DOHH2 (cell line): Measurements from ENCODE around the gene CYYR1.
"Not testable (repeated sequence)": the region's sequence is repeated elsewhere in the genome, so short reads cannot be mapped to it uniquely, and the experiment has no call there.

Source experiments
- H3F3A ChIP-seq: fragments of 200-600 bp; sonication (generic), shearing (Covaris generic); 2 replicates; pipeline ENCODE4 v1.6.0; 2016; ENCODE audit warnings: antibody characterized with exemption, mild to moderate bottlenecking; ENCODE audit not compliant: control insufficient read depth, insufficient read depth
- H3K27ac ChIP-seq: fragments of 200-600 bp; sonication (generic); 2 replicates; pipeline ENCODE4 v1.5.1; 2014; ENCODE audit warnings: low read depth, mild to moderate bottlenecking, low read length, moderate library complexity
- H3K27me3 ChIP-seq: fragments of 200-600 bp; sonication (generic); 2 replicates; pipeline ENCODE4 v1.6.1; 2014; ENCODE audit warnings: mild to moderate bottlenecking, low read length, mixed read lengths; ENCODE audit not compliant: control insufficient read depth
- H3K36me3 ChIP-seq: fragments of 200-600 bp; sonication (generic); 2 replicates; pipeline ENCODE4 v1.6.1; 2014; ENCODE audit warnings: mild to moderate bottlenecking, low read length, moderate library complexity, mixed read lengths; ENCODE audit not compliant: control insufficient read depth
- H3K4me1 ChIP-seq: fragments of 200-600 bp; sonication (generic); 2 replicates; pipeline ENCODE4 v1.6.1; 2014; ENCODE audit warnings: mild to moderate bottlenecking, low read length, mixed read lengths; ENCODE audit not compliant: control insufficient read depth
- H3K4me2 ChIP-seq: fragments of 200-600 bp; sonication (generic); 2 replicates; pipeline ENCODE4 v1.6.0; 2014; ENCODE audit warnings: mild to moderate bottlenecking, low read length, moderate library complexity
- H3K4me3 ChIP-seq: fragments of 200-600 bp; sonication (generic); 2 replicates; pipeline ENCODE4 v1.5.1; 2014; ENCODE audit warnings: mild to moderate bottlenecking, low read length, mixed read lengths
- H3K79me2 ChIP-seq: fragments of 200-600 bp; sonication (generic); 2 replicates; pipeline ENCODE4 v1.6.1; 2014; ENCODE audit warnings: mild to moderate bottlenecking, low read length, mixed read lengths; ENCODE audit not compliant: control insufficient read depth
- H3K9me2 ChIP-seq: fragments of 200-600 bp; sonication (generic); replicated peaks from 2 replicates; pipeline ENCODE4 v1.6.1; 2014; ENCODE audit warnings: mild to moderate bottlenecking, low read length, mixed read lengths; ENCODE audit not compliant: control insufficient read depth
- H3K9me3 ChIP-seq: fragments of 200-600 bp; sonication (generic); 2 replicates; pipeline ENCODE4 v1.6.1; 2014; ENCODE audit warnings: antibody characterized with exemption, low read length, mixed read lengths; ENCODE audit not compliant: control insufficient read depth, insufficient read depth
- H4K20me1 ChIP-seq: fragments of 200-600 bp; sonication (generic); 2 replicates; pipeline ENCODE4 v1.6.0; 2014; ENCODE audit warnings: low read depth, mild to moderate bottlenecking, antibody characterized with exemption, low read length, moderate library complexity; ENCODE audit not compliant: control insufficient read depth, insufficient read depth
- EZH2phosphoT487 ChIP-seq: fragments of 200-600 bp; sonication (generic); IDR thresholded peaks from 2 replicates; pipeline ENCODE4 v1.6.1; 2017; ENCODE audit warnings: borderline replicate concordance, mild to moderate bottlenecking, antibody characterized with exemption, low read length, moderate library complexity, mixed read lengths
- TF ChIP-seq, protein P1 (sequence below): fragments of 200-600 bp; sonication (generic); IDR thresholded peaks from one replicate; pipeline ENCODE4 v1.5.1; 2014; ENCODE audit warnings: antibody characterized with exemption, mild to moderate bottlenecking, low read depth, low read length; ENCODE audit not compliant: poor library complexity, severe bottlenecking

CYYR1 gene

DNA sequence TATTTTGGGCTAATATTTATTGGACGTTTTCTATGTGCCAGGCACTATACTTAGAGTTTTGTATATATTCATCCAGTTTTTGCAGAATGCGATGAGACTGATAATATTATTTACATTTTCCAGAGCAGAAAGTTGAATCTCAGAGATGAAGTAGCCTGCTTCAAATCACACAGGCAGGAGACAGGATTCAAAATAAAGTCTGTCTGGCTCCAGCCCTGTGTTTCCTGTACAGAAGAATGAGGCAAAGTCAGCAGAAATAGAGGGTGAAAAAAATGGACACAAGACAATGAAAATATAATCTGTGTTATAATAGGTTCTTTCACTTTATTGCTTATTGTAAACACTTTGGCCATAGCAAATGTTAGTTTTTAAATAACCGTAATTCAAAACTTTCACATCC lies 107.2 kb downstream of the CYYR1 start:
- H3K4me3 ChIP-seq = no peak overlapping the region
- H3K36me3 ChIP-seq = no peaks in the 10 kb centered on the region
- H3K79me2 ChIP-seq = no peaks in the 10 kb centered on the region
- no peaks in the 10 kb centered on the region for H3K4me1 ChIP-seq
- no peaks in the 10 kb centered on the region for H3F3A ChIP-seq
- no peaks in the 10 kb centered on the region for H3K9me2 ChIP-seq
- no peak for TF ChIP-seq EZH2phosphoT487
- TF ChIP-seq, protein P1, sequence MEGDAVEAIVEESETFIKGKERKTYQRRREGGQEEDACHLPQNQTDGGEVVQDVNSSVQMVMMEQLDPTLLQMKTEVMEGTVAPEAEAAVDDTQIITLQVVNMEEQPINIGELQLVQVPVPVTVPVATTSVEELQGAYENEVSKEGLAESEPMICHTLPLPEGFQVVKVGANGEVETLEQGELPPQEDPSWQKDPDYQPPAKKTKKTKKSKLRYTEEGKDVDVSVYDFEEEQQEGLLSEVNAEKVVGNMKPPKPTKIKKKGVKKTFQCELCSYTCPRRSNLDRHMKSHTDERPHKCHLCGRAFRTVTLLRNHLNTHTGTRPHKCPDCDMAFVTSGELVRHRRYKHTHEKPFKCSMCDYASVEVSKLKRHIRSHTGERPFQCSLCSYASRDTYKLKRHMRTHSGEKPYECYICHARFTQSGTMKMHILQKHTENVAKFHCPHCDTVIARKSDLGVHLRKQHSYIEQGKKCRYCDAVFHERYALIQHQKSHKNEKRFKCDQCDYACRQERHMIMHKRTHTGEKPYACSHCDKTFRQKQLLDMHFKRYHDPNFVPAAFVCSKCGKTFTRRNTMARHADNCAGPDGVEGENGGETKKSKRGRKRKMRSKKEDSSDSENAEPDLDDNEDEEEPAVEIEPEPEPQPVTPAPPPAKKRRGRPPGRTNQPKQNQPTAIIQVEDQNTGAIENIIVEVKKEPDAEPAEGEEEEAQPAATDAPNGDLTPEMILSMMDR = no peak
- H3K27me3 ChIP-seq = no peaks in the 10 kb centered on the region
- H3K9me3 ChIP-seq = no peaks in the 10 kb centered on the region
- no peaks in the 10 kb centered on the region for H4K20me1 ChIP-seq
- H3K27ac ChIP-seq = no peak overlapping the region
- H3K4me2 ChIP-seq = no peak overlapping the region

DNA sequence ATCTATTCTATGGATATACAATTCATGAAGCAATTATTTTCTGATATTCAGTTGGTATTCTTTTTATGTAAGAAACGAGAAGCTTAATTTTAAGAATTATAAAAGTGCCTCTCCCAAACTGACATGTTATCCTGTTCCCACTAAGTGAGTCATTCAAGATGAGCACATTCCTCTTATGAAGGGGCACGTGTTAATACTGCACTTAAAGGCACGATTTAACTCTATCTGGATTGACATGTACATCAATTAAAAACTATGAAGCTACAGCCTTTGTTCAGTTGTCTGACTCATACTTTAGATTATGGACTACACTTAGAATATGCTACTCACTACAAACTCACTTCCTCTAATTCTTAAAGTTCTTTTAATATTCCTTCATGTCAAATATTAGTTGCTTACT lies 111.6 kb downstream of the CYYR1 start:
- no peak overlapping the region for H3K27ac ChIP-seq
- H3F3A ChIP-seq = no peaks in the 10 kb centered on the region
- no peaks in the 10 kb centered on the region for H4K20me1 ChIP-seq
- H3K9me3 ChIP-seq = peaks cover 3% of the 10 kb centered on the region; the same call in 1 of the 2 replicates
- no peaks in the 10 kb centered on the region for H3K27me3 ChIP-seq
- no peaks in the 10 kb centered on the region for H3K4me1 ChIP-seq
- H3K4me2 ChIP-seq = no peak overlapping the region
- no peaks in the 10 kb centered on the region for H3K79me2 ChIP-seq
- H3K4me3 ChIP-seq = no peak overlapping the region
- H3K9me2 ChIP-seq = no peaks in the 10 kb centered on the region
- no peaks in the 10 kb centered on the region for H3K36me3 ChIP-seq
- TF ChIP-seq, protein P1 = no peak
- TF ChIP-seq EZH2phosphoT487 = no peak

DNA sequence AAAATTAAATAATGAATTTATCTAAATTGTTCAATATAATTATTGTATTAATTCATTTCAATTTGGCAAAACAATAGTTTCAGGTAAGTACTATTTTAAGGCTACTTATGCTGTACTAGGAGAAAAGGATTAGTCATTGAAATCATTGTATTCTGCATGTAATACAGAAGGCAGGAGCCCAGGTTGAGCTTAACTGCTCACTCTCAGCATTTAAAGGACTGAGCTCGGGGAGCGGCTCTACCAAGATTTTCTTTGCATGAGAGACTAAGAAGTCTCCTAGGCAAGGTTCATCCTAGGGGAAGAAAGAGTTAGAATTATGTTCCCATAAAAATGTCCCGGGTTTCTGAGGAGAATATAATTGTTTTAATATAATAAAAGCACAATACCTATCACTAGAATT lies 112.5 kb downstream of the CYYR1 start:
- Histone ChIP-seq H3K27me3 (no peaks in the 10 kb centered on the region), H3K9me3 (peaks cover 3% of the 10 kb centered on the region; the same call in 1 of the 2 replicates), H3K27ac (no peak overlapping the region), H3K79me2 (no peaks in the 10 kb centered on the region), H3K4me1 (no peaks in the 10 kb centered on the region), H3K36me3 (no peaks in the 10 kb centered on the region), H3K9me2 (no peaks in the 10 kb centered on the region), H3K4me2 (no peak overlapping the region), H3K4me3 (no peak overlapping the region), H4K20me1 (no peaks in the 10 kb centered on the region), H3F3A (no peaks in the 10 kb centered on the region)
- no peak for TF ChIP-seq EZH2phosphoT487
- TF ChIP-seq, protein P1 = no peak

DNA sequence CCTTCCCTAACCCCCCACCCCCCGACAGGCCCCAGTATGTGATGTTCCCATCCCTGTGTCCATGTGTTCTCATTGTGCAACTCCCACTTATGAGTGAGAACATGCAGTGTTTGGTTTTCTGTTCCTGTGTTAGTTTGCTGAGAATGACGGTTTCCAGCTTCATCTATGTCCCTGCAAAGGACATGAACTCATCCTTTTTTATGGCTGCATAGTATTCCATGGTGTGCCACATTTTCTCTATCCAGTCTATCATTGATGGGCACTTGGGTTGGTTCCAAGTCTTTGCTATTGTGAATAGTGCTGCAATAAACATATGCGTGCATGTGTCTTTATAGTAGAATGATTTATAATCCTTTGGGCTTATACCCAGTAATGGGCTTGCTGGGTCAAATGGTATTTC lies 114.2 kb downstream of the CYYR1 start:
- H3K27ac ChIP-seq, H3K9me2 ChIP-seq, H3F3A ChIP-seq, H3K79me2 ChIP-seq, H3K36me3 ChIP-seq, H3K27me3 ChIP-seq, H3K9me3 ChIP-seq, H4K20me1 ChIP-seq, H3K4me1 ChIP-seq, H3K4me3 ChIP-seq, H3K4me2 ChIP-seq: not testable (repeated sequence)
